ENCODE measurements around the gene SLC23A3.

SLC23A3 gene

DNA sequence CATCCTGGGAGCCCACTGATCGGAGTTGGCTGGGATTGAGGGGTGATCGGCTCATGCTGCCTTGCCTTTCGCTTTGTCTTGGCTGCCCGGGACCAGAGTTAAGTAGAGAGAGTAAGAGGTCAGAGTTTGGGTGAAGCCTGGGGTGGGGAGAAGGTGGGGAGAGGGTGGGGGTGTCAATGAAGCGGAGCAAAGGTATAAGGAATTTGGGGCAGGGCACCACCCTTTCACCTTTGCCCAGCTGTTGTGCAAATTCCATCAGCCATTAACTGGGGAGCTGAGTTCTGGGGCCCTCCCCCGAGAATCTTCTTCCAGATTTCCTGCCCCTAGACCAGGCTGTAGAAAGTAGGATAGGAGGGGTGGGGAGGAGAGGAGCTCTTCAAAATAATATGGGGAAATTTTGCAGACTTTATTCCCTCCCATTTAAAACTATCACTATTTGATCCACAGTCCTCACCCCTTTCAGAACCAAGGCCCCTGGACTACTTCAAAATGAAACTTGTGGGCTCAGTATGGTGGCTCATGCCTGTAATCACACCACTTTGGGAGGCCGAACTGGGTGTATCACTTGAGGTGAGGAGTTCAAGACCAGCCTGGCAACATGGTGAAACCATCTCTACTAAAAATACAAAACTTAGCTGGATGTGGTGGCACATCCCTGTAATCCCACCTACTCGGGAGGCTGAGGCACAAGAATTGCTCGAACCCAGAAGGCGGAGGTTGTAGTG is at the start of gene SLC23A3:
SLC23A3 (minus strand) TSS at position 100 of the 725 bp plus-strand sequence; CDS start at position 55, 45 bp downstream.
- in situ Hi-C loops (cut with HindIII; ENCODE audit: low sequenced_read_pairs): no loop called here
- TF ChIP-seq CTCF (IDR thresholded peaks at IDR 0.05; ENCODE audit: low read depth, low read length): no peak
- no peak for DNase-seq (ENCODE audit: low read depth, low spot score)
- no peak within 1 kb of the TSS for H3K4me3 ChIP-seq (ENCODE audit: low read depth, low read length)

DNA sequence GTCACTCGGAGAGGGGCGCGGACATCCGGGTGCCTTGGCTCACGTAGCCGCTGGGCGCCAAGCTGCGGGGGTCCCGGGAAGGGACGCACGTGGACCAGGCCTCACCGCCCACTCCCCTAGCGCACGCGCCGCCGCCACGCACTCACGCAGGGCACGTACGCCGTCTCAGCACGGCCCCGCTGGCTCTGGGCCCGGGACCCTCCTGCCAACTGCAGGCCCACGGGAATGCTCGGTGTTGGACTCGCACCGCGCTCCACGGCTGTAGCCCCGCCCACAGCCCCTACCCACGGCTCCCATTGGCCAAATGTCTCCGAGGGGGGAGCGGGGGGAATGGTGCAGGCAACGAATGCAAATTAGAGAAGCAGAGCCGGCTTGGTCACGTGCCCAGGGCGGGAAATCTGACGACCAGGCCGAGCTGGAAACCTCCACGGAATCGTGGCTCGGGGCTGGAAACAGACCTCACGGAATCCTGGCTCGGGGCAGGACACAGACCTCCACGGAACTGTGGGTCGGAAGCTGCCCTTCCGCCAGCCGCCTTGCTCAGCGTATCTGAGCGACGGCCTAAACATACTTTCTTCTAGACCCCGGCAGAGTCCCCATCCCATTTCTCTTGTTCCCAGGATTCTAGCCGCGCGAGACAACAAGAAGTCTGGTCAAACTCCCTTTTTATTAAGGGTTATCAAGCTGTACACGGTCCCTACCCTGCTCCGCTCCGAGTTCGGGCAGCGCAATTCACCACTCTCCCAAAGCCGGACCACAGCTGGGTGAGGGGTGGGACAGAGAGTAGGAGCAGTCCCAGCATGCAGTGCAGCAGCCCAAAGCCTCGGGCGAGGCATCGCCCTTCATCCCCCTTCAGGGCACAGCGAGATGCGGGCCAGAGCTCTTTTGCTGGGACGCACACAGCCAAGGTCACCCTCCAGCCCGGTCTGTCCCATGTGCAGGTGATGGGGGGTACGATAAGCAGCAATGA is 49.2 kb upstream of the SLC23A3 start, which contains the start of gene ABCB6:
ABCB6 (minus strand) TSS at position 227 of the 970 bp plus-strand sequence. CDS start 285 bp downstream, outside the sequence.
- in situ Hi-C loops (cut with HindIII; ENCODE audit: low sequenced_read_pairs): no loop called here
- H3K4me3 ChIP-seq (ENCODE audit: low read depth, low read length): peak within 1 kb of the TSS; percentile 48
- DNase-seq (ENCODE audit: low read depth, low spot score): peak; percentile 94
- no peak for TF ChIP-seq CTCF (IDR thresholded peaks at IDR 0.05; ENCODE audit: low read depth, low read length)

GRCh38 chr2:219218217-219218731 is 48.4 kb upstream of the SLC23A3 start:
- in situ Hi-C loops (cut with HindIII; ENCODE audit: low sequenced_read_pairs): no loop called here
- DNase-seq (ENCODE audit: low read depth, low spot score): peak; percentile 80
- no peak for TF ChIP-seq CTCF (IDR thresholded peaks at IDR 0.05; ENCODE audit: low read depth, low read length)
- H3K4me3 ChIP-seq (ENCODE audit: low read depth, low read length): peak overlapping the region; percentile 48

DNA sequence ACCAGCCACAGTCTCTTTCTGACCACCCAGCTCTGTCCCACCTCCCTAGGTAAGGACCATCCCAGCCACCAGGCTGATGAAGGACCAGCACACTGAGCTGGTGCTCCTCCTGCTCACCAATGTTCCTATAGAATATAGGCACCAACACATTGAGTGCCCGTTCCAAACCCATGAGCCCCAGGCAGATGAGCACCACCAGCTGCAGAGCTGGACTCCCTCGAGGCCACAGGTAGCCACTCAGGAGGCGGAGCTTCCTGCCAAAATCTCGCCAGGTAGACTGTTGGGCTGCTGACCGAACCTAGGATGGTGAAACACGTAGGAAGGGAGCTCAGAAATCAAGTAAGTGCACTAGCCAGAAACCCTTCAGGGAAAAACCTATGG is 46.7 kb upstream of the SLC23A3 start:
- DNase-seq (ENCODE audit: low read depth, low spot score): no peak
- no peak for TF ChIP-seq CTCF (IDR thresholded peaks at IDR 0.05; ENCODE audit: low read depth, low read length)
- in situ Hi-C loops (cut with HindIII; ENCODE audit: low sequenced_read_pairs): no loop called here
- no peak overlapping the region for H3K4me3 ChIP-seq (ENCODE audit: low read depth, low read length)

DNA sequence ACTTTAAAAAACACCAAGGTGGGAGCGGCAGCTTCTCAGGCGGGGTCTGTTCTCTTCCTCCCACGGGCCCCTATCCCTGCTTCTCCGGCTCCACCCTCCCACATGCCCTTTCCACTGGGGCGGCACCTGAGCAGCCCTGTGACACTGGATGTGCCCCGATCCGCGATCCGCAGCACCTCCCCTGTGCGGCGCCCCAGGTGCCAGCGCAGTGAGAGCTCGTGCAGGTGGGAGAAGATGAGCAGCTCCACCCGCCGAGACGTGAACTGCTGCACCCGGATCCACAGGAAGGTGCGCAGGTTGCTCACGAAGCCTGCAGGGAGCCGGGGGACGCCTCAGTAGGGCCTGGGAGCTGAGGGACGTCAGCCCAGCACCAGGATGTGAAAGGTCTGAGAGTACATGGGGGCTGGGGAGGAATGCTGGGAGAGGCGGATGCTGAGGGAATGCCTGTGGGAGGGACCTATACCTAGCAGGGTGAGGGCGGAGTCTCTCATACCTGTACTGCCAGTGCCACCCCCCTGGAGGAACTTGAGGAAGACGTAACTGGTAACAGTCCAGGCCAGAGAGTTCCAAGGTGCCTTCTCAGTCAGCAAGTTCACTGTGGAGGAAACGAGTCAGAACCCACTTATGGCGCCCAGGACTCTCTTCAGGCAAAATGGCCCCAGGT is 46.2 kb upstream of the SLC23A3 start:
- no peak for DNase-seq (ENCODE audit: low read depth, low spot score)
- H3K4me3 ChIP-seq (ENCODE audit: low read depth, low read length): no peak overlapping the region
- in situ Hi-C loops (cut with HindIII; ENCODE audit: low sequenced_read_pairs): no loop called here
- no peak for TF ChIP-seq CTCF (IDR thresholded peaks at IDR 0.05; ENCODE audit: low read depth, low read length)

DNA sequence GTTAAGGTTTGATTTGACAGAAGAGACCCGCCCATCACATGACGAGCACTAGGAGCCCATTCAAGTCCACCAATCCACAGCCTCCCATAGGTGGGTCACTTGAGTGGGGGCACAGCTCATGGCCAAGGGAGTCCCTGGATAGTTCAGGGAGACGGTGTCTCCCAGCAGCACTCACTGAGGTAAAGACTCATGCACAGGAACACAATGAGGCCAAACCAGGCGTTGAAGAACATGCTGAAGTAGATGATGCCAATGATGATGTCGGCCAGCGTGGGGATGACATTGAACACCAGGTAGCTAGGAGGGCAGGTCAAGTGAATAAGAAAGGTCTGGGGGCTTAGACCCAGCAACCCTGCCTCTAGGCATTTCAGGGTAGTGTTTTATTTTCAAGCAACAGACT is 45.0 kb upstream of the SLC23A3 start:
- in situ Hi-C loops (cut with HindIII; ENCODE audit: low sequenced_read_pairs): no loop called here
- TF ChIP-seq CTCF (IDR thresholded peaks at IDR 0.05; ENCODE audit: low read depth, low read length): no peak

More for the DNA sequence above, 45.0 kb upstream of the SLC23A3 start:
- DNase-seq (ENCODE audit: low read depth, low spot score): no peak
- H3K4me3 ChIP-seq (ENCODE audit: low read depth, low read length): no peak overlapping the region
